ENCODE data around the gene CD151. TPM values are rescaled to one million over a fixed set of nuclear protein-coding genes. Genes with fewer than 3 reads are reported as not detected.

The CD151 gene
- total RNA-seq, 1 experiment from 2014 or later: 233 TPM

- DNase-seq (ENCODE audit: low read depth, low spot score): peak; percentile 96
- in situ Hi-C loops (cut with HindIII; ENCODE audit: low pct_unique_long_range_greater_than_20kb, low sequenced_read_pairs): no loop called here
Measured at GRCh38 chr11:809287-810039, 23.3 kb upstream of the CD151 start, which contains the start of gene RPLP2. Gene RPLP2, plus strand, starts transcription at chr11:809967. Its CDS starts 268 bp downstream, at chr11:810235.

GRCh38 chr11:810040-810567 is 22.6 kb upstream of the CD151 start:
- no peak for DNase-seq (ENCODE audit: low read depth, low spot score)
- in situ Hi-C loops (cut with HindIII; ENCODE audit: low pct_unique_long_range_greater_than_20kb, low sequenced_read_pairs): no loop called here

GRCh38 chr11:811446-812245 is 21.1 kb upstream of the CD151 start:
- DNase-seq (ENCODE audit: low read depth, low spot score): peak; percentile 70
- in situ Hi-C loops (cut with HindIII; ENCODE audit: low pct_unique_long_range_greater_than_20kb, low sequenced_read_pairs): no loop called here

DNA sequence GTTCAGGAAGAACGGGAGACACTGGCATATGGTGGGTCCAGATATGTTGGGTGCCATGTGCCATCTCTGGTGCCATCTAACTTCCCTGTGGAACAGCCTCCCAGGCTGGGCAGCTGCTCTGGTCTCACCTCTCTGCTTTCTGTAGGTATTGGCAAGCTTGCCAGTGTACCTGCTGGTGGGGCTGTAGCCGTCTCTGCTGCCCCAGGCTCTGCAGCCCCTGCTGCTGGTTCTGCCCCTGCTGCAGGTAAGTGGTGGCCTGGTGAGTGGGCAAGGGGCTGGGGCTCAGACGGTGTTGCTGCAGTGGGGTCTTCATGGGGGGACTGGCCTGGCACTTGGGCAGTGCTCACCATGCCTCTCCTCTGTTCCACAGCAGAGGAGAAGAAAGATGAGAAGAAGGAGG is 20.4 kb upstream of the CD151 start:
- in situ Hi-C loops (cut with HindIII; ENCODE audit: low pct_unique_long_range_greater_than_20kb, low sequenced_read_pairs): no loop called here
- DNase-seq (ENCODE audit: low read depth, low spot score): no peak

DNA sequence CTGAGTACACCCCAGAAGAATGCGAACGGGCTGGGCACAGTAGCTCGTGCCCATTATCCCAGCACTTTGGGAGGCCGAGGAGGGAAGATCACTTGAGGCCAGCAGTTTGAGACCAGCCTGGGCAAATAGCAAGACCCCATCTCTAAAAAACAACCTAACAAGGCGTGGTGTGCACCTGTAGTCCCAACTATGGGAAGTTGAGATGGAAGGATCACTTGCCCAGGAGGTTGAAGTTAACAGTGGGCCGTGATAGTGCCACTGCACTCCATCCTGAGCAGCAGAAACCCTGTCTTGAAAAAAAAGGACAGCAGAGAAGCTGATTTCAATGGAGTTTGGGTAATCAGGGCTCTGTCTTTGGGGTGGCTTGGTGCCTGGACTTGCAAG is 19.7 kb upstream of the CD151 start:
- DNase-seq (ENCODE audit: low read depth, low spot score): no peak
- in situ Hi-C loops (cut with HindIII; ENCODE audit: low pct_unique_long_range_greater_than_20kb, low sequenced_read_pairs): no loop called here

DNA sequence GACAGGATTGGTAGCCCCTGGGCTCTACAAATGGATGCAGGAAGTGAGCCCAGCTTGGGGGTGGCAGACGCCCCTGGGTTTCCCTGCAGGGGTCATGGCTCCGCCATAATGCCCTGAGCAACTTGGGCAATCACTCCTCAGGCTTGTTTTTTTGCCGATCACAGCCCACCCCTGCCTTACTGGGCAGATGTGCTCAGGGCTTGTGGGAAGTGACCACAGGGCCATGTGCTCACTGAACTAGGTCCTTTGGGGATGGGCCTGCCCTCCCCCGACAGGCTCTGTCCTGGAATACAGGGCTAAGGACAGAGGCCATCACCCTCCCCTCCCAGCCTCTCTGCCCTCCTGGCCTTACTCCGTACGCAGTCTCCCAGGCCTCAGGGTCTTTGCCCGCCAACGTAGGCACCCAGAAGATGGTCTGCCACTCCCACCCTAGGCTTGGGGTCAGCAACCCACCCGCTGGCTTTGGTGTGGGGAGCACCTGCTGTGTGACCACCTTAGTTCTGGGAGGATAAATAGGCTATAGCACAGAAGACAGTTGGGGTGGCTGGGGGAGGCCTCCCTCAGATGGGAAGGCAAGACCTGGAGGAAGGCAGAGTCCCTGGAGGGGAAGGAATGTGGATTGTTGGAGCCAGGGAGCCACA is 19.2 kb upstream of the CD151 start:
- no peak for DNase-seq (ENCODE audit: low read depth, low spot score)
- in situ Hi-C loops (cut with HindIII; ENCODE audit: low pct_unique_long_range_greater_than_20kb, low sequenced_read_pairs): no loop called here

- in situ Hi-C loops (cut with HindIII; ENCODE audit: low pct_unique_long_range_greater_than_20kb, low sequenced_read_pairs): no loop called here
- DNase-seq (ENCODE audit: low read depth, low spot score): no peak
Measured at GRCh38 chr11:815675-816432, 16.9 kb upstream of the CD151 start.

GRCh38 chr11:816433-816779 is 16.3 kb upstream of the CD151 start:
- no peak for DNase-seq (ENCODE audit: low read depth, low spot score)
- in situ Hi-C loops (cut with HindIII; ENCODE audit: low pct_unique_long_range_greater_than_20kb, low sequenced_read_pairs): no loop called here

DNA sequence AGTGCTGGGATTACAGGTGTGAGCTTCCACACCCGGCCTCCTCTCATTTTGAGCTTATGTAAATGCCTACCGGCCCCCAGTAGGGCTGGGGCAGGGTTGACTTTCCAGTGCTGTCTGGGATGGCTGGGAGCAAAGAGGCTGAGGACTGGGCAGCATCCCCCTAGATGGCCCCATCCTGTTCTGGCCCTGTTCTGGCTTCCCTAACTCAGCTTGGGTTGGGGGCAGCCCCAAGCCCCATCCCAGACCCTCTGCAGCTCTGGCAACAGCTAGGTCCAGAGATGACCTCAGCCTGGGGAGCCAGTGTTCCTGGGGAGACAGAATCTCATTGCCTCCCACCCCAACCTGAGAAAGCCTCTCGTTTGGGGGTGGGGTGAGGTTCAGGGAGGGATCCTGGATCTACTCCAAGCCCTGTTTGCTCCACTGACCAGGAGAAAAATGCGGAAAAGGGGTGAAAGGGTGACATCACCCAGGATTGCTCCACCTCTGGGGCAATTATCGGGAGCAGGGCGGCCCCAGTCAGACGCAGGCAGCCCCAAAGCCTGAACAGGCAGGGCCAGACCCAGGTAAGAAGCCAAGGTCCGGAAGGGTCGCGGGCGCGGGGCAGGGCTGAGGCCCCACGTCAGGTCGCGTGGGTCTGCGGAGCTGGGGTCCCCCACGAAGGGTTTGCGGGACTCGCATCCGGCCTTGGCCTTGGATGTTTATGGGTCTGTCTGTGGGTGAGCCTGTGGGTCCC is 14.2 kb upstream of the CD151 start, which contains the start of gene PNPLA2:
Gene PNPLA2, plus strand, starts transcription at position 519 of the 733 bp plus-strand sequence. CDS start 805 bp downstream, outside the sequence.
- DNase-seq (ENCODE audit: low read depth, low spot score): no peak
- in situ Hi-C loops (cut with HindIII; ENCODE audit: low pct_unique_long_range_greater_than_20kb, low sequenced_read_pairs): no loop called here

DNA sequence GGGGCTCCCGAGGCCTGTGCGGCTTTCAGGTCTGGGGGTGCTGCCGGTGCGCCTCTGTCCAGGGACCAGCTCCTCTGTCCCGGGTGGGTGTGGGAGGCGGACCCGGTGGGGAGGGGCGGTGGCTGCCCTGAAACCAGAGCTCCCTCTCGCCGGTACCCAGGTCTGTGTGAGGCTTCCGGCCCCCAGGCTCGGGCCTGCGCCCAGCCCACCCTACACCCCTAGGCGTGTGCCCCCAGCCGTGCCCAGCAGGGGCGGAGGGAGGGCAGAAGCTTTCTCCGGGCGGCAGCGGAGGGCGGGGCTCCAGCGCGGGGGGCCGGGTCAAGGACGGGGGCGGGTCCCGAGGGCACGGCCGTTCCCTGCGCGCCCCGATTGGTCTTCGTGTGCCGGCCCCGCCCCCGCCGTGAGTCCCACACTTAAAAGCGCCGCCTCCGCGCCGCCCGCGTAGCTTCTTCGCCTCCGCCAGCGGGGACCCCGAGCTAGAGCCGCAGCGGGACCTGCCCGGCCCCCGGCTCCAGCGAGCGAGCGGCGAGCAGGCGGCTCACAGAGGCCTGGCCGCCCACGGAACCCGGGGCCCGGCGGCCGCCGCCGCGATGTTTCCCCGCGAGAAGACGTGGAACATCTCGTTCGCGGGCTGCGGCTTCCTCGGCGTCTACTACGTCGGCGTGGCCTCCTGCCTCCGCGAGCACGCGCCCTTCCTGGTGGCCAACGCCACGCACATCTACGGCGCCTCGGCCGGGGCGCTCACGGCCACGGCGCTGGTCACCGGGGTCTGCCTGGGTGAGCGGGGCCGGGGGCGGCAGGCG is 13.4 kb upstream of the CD151 start:
- peak; percentile 82 for DNase-seq (ENCODE audit: low read depth, low spot score)
- in situ Hi-C loops (cut with HindIII; ENCODE audit: low pct_unique_long_range_greater_than_20kb, low sequenced_read_pairs): no loop called here

DNA sequence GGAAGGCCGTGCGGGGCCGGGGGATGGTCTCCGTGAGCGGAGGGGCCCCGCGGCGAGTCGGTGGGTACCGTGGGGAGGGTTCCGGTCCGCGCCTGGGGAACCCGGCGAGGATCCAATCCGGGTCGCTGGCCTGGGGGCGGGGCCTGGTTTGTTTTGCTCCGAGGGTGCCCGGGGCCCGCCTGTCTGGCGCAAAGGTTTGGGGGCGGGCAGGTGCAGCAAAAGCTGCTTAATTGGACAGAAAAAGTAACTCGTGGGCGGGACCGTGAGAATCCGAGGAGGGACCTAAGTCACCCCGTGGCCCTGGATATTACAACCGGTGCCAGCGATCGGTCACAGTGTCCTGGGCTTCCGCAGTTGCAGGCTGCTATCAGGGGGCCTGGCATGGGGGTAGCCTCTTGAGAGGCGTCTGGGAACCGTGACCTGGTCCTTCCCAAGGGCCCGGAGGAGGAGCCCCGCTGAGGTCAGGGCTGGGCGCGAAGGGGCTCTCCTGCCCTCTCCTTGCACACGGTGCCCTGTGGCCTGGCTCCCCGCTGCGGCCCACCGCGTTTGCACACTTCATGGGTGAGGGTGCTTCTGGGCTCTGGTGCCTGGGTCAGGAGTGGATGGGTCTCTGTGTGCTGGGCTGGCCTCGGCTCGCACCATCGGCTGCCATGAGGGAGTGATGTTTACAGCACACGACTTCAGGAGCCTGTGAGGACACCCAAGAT is 12.7 kb upstream of the CD151 start:
- in situ Hi-C loops (cut with HindIII; ENCODE audit: low pct_unique_long_range_greater_than_20kb, low sequenced_read_pairs): no loop called here
- peak; percentile 70 for DNase-seq (ENCODE audit: low read depth, low spot score)

DNA sequence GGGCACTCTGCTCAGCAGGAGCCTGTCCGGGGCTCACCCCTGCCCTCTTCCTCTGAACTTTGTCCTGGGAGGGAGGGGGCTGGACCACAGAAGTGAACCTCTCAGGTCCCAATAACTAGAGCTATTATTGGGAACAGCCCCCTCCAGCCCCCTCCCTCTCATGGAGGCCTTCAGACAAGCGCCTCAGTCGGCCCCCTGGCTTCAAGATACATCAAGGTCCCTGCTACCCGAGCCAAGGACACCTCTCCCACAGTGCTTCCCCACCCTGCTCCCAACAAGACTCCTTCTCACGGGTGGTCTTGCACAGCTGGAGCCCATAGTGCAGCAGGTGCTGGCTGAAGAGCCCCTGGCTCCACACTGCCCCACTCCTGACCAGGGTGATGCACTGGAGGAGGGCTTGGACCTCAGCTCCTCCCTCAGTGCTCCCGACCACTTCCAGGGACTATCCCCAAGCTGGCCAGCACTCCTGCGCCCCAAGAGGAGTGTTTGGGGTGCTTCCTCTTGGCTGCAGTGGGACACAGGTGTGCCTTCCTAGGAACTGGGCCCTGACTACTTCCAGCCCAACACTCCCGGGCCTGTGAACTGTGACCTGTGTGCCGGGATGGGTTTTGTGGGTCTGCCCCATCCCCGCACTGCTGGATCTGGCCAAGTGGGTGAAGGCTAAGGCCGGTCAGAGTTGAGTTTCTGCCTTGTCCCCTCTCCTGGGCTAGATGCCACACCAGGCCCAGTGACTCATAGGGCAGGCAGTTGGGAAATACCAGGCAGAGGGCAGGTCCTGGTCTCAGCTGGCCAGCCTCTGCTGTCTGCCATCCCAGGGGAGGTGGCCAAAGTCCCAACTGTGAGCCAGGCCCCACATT is 11.9 kb upstream of the CD151 start:
- DNase-seq (ENCODE audit: low read depth, low spot score): no peak
- in situ Hi-C loops (cut with HindIII; ENCODE audit: low pct_unique_long_range_greater_than_20kb, low sequenced_read_pairs): no loop called here

DNA sequence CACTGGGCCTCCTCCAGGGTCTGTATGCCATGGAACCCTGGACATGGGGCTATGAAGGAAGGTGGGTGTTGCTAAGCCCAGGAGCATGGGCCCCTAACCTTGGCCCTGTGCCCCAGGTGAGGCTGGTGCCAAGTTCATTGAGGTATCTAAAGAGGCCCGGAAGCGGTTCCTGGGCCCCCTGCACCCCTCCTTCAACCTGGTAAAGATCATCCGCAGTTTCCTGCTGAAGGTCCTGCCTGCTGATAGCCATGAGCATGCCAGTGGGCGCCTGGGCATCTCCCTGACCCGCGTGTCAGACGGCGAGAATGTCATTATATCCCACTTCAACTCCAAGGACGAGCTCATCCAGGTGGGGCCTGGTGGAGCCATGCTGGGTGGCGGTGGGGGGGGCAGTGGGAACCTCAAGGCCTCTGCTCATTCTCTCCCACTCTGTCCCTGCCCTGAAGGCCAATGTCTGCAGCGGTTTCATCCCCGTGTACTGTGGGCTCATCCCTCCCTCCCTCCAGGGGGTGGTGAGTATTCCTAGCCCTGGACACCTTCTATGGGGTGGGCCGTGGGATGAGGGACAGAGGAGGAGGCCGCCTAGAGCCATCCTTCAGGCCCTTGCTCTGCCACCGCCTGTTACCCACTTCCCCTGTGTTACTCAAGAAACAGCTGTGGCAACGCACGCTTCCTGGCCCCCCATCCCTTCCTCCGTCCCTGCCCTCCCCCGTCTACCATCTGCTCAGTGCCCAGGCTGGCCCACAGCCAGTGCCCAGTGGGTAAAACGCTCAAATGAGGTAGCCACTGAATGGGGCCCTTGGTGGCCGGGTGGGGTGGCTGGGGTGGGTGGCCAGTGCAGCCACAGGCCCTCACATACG is 11.0 kb upstream of the CD151 start:
- DNase-seq (ENCODE audit: low read depth, low spot score): no peak
- in situ Hi-C loops (cut with HindIII; ENCODE audit: low pct_unique_long_range_greater_than_20kb, low sequenced_read_pairs): no loop called here
